Skeletal muscle satellite cell (primary cell): ENCODE measurements around the gene KCP.

ENCODE experiments used
- H3K27me3 ChIP-seq: 2 replicates; pipeline ENCODE4 v1.7.0; 2013; ENCODE audit warnings: low read length; ENCODE audit not compliant: control insufficient read depth, insufficient read depth
- H3K36me3 ChIP-seq: 2 replicates; pipeline ENCODE4 v1.7.0; 2013; ENCODE audit warnings: mild to moderate bottlenecking, control low read depth, low read length; ENCODE audit not compliant: insufficient read depth
- H3K4me1 ChIP-seq: 2 replicates; pipeline ENCODE4 v1.7.0; 2013; ENCODE audit warnings: low read length; ENCODE audit not compliant: control insufficient read depth, insufficient read depth
- H3K4me2 ChIP-seq: 2 replicates; pipeline ENCODE4 v1.7.0; 2013; ENCODE audit warnings: mild to moderate bottlenecking, low read length
- H3K4me3 ChIP-seq: 2 replicates; pipeline ENCODE4 v1.7.0; 2013; ENCODE audit warnings: low read length
- H3K9ac ChIP-seq: 2 replicates; pipeline ENCODE4 v1.7.0; 2013; ENCODE audit warnings: mild to moderate bottlenecking, low read depth, low read length, moderate library complexity
- H3K9me3 ChIP-seq: replicated peaks from 2 replicates; pipeline ENCODE4 v1.7.0; 2013; ENCODE audit warnings: mild to moderate bottlenecking, control low read depth, low read length

KCP gene

GRCh38 chr7:128848289-128849155 lies 62.0 kb downstream of the KCP start:
- peaks cover 93% of the 10 kb centered on the region for H3K36me3 ChIP-seq
- H3K4me1 ChIP-seq, result no peaks in the 10 kb centered on the region
- H3K4me2 ChIP-seq, result no peak overlapping the region
- H3K27me3 ChIP-seq, result no peaks in the 10 kb centered on the region
- H3K9ac ChIP-seq, result no peak overlapping the region
- H3K9me3 ChIP-seq, result no peaks in the 10 kb centered on the region
- no peak overlapping the region for H3K4me3 ChIP-seq

- no peaks in the 10 kb centered on the region for H3K4me1 ChIP-seq
- no peak overlapping the region for H3K9ac ChIP-seq
- H3K4me2 ChIP-seq, result no peak overlapping the region
- peaks cover 93% of the 10 kb centered on the region for H3K36me3 ChIP-seq
- no peaks in the 10 kb centered on the region for H3K9me3 ChIP-seq
- no peaks in the 10 kb centered on the region for H3K27me3 ChIP-seq
- H3K4me3 ChIP-seq, result no peak overlapping the region
Measured at GRCh38 chr7:128847721-128848211, 62.7 kb downstream of the KCP start.

- H3K4me2 ChIP-seq, result no peak overlapping the region
- H3K9me3 ChIP-seq, result no peaks in the 10 kb centered on the region
- peaks cover under 1% of the 10 kb centered on the region for H3K4me1 ChIP-seq
- no peaks in the 10 kb centered on the region for H3K27me3 ChIP-seq
- H3K4me3 ChIP-seq, result no peak overlapping the region
- H3K9ac ChIP-seq, result no peak overlapping the region
- peaks cover 92% of the 10 kb centered on the region for H3K36me3 ChIP-seq
Measured at GRCh38 chr7:128846781-128847444, 63.6 kb downstream of the KCP start.

GRCh38 chr7:128845987-128846386 lies 64.5 kb downstream of the KCP start:
- H3K4me2 ChIP-seq, result no peak overlapping the region
- H3K4me3 ChIP-seq, result no peak overlapping the region
- H3K4me1 ChIP-seq, result peaks cover 9% of the 10 kb centered on the region
- no peak overlapping the region for H3K9ac ChIP-seq
- peaks cover 95% of the 10 kb centered on the region for H3K36me3 ChIP-seq
- H3K9me3 ChIP-seq, result no peaks in the 10 kb centered on the region
- no peaks in the 10 kb centered on the region for H3K27me3 ChIP-seq

GRCh38 chr7:128845475-128845874 lies 65.0 kb downstream of the KCP start:
- H3K36me3 ChIP-seq, result peaks cover 95% of the 10 kb centered on the region
- no peak overlapping the region for H3K4me2 ChIP-seq
- no peaks in the 10 kb centered on the region for H3K27me3 ChIP-seq
- H3K9ac ChIP-seq, result no peak overlapping the region
- H3K4me3 ChIP-seq, result no peak overlapping the region
- H3K9me3 ChIP-seq, result no peaks in the 10 kb centered on the region
- H3K4me1 ChIP-seq, result peaks cover 14% of the 10 kb centered on the region

GRCh38 chr7:128844777-128845311 lies 65.7 kb downstream of the KCP start:
- peaks cover 14% of the 10 kb centered on the region for H3K4me1 ChIP-seq
- no peak overlapping the region for H3K4me3 ChIP-seq
- no peaks in the 10 kb centered on the region for H3K27me3 ChIP-seq
- no peak overlapping the region for H3K9ac ChIP-seq
- peaks cover 95% of the 10 kb centered on the region for H3K36me3 ChIP-seq
- H3K9me3 ChIP-seq, result no peaks in the 10 kb centered on the region
- H3K4me2 ChIP-seq, result no peak overlapping the region

GRCh38 chr7:128843938-128844621 lies 66.4 kb downstream of the KCP start:
- Histone ChIP-seq H3K36me3 (peaks cover 95% of the 10 kb centered on the region), H3K9ac (no peak overlapping the region)

GRCh38 chr7:128842674-128843641 lies 67.6 kb downstream of the KCP start:
- no peak overlapping the region for H3K4me3 ChIP-seq
- no peaks in the 10 kb centered on the region for H3K9me3 ChIP-seq
- peaks cover 14% of the 10 kb centered on the region for H3K4me1 ChIP-seq
- H3K36me3 ChIP-seq, result peaks cover 97% of the 10 kb centered on the region
- no peak overlapping the region for H3K9ac ChIP-seq
- no peaks in the 10 kb centered on the region for H3K27me3 ChIP-seq
- H3K4me2 ChIP-seq, result no peak overlapping the region

More at GRCh38 chr7:128843938-128844621, 66.4 kb downstream of the KCP start:
- Histone ChIP-seq H3K4me3 (no peak overlapping the region), H3K27me3 (no peaks in the 10 kb centered on the region), H3K9me3 (no peaks in the 10 kb centered on the region), H3K4me1 (peaks cover 14% of the 10 kb centered on the region), H3K4me2 (no peak overlapping the region)

- Histone ChIP-seq H3K27me3 (no peaks in the 10 kb centered on the region), H3K36me3 (peaks cover 97% of the 10 kb centered on the region), H3K9ac (no peak overlapping the region), H3K4me3 (no peak overlapping the region), H3K4me1 (peaks cover 14% of the 10 kb centered on the region), H3K9me3 (no peaks in the 10 kb centered on the region), H3K4me2 (no peak overlapping the region)
Measured at GRCh38 chr7:128841921-128842673, 68.4 kb downstream of the KCP start.

- Histone ChIP-seq H3K4me2 (no peak overlapping the region), H3K9ac (no peak overlapping the region), H3K36me3 (peaks cover 97% of the 10 kb centered on the region), H3K9me3 (no peaks in the 10 kb centered on the region), H3K4me3 (no peak overlapping the region), H3K27me3 (no peaks in the 10 kb centered on the region), H3K4me1 (peaks cover 21% of the 10 kb centered on the region)
Measured at GRCh38 chr7:128841171-128841690, 69.3 kb downstream of the KCP start.
